Left forelimb (tissue), 1 donor: Measurements from ENCODE around the gene AHRR.

Experiments
- DNase-seq: peaks from one replicate; pipeline ENCODE4 v3.0.0-alpha.2; 2018; ENCODE audit warnings: low spot score

AHRR gene

GRCh38 chr5:347712-348284, 26.3 kb downstream of the AHRR start:
- no peak for DNase-seq

DNA sequence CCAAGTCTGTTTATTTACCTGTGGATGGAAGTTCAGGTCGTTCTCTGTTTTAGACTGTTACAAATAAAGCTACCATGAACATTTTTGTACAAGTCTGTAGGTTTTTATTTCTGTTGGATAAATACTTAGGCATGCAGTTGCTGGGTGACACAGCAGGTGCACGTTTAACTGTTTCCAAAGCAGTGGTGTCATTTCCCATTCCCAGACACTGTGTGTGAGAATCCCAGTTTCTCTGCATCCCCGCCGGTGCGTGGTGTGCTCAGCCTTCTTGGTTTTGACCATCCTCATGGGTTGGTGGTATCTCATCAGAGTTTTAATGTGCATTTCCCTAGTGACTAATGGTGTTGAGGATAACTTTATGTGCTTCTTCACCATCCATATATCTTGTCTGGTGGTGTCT, 27.2 kb downstream of the AHRR start:
- DNase-seq, result no peak

- DNase-seq, result no peak
Observed at GRCh38 chr5:350355-350754, 28.8 kb downstream of the AHRR start.

DNA sequence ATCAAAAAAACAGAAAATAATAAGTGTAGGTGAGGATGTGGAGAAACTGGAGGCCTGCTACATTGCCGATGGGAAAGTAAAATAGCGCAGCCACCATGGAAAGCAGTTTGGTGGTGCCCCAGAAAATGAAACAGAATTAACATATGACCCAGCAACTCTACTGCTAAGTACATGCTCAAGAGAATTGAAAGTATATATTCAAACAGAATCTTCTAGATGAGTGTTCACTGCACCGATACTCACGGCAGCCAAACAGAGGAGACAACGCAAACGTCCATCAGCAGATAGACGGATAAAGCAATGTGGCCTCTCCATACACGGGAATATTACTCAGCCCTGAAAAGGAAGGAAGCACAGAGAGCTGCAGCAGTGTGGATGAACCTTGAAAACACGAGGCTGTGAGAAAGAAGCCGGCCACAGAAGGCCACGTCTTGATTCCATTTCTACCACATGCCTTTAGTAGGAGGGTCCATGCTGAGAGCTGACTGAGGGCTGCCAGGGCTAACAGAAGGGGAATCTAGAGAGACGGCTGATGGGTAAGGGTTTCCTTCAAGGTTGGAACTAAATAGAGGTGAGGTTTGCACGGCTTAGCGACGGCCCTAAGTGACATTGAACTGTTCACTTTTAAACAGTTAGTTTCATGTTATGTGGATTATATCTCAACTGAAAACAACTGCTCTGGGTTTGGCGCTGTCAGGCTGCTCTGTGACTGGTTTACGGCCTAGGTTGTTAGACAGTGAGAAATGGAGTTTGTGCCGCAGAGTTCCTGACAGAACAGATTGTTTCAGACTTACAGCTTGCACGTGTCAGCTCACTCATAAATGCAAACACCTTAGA, 29.8 kb downstream of the AHRR start:
- no peak for DNase-seq

DNA sequence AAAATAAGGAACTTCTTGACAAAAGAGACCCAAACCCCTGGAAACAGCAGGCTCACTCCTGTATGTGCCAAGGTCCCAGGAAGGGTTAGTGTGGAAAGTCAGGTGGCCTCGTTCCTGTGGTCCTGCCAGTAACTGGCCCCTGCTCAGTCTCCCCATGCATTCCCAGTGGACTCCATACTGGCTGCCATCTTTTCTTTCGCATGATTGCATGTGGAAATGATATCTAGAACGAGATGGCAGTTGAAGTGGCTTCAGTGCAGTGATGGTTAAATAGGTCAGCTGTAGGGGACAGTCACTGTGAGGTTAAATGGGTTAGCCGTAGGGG, 30.4 kb downstream of the AHRR start:
- DNase-seq, result no peak

- no peak for DNase-seq
Observed at GRCh38 chr5:352639-353611, 31.4 kb downstream of the AHRR start.

GRCh38 chr5:353612-354580, 32.4 kb downstream of the AHRR start:
- peak; percentile 59 for DNase-seq

- DNase-seq, result peak; percentile 31
Observed at GRCh38 chr5:354581-355378, 33.3 kb downstream of the AHRR start.

DNA sequence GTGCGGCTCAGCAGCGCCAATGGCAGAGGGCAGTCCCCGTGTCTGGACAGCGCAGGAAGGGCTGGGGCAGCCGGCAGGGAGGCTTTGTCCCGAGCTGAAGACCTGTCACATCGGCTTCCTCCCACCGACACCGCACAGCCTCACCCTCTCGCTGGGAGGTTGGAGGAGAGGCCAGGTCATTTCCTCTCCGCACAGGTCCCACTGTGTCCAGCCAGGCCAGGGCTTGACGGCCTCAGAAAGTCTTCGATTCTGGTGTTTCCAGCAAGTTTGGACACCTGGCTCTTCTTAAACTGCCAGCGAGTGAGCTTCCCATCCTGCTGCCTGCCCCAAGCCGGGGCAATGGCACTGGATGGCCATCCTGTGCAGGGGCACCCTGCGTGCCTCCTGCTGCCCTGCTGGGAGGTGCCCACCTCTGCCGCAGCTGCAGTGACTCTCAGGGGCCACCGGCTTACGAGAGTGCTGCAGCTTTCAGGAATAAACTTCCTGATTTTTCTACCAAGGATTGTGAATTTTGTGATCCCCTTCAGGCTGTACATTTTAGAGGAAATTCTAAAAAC, 33.9 kb downstream of the AHRR start:
- peak; percentile 59 for DNase-seq

- peak; percentile 20 for DNase-seq
Observed at GRCh38 chr5:355958-356357, 34.4 kb downstream of the AHRR start.

DNA sequence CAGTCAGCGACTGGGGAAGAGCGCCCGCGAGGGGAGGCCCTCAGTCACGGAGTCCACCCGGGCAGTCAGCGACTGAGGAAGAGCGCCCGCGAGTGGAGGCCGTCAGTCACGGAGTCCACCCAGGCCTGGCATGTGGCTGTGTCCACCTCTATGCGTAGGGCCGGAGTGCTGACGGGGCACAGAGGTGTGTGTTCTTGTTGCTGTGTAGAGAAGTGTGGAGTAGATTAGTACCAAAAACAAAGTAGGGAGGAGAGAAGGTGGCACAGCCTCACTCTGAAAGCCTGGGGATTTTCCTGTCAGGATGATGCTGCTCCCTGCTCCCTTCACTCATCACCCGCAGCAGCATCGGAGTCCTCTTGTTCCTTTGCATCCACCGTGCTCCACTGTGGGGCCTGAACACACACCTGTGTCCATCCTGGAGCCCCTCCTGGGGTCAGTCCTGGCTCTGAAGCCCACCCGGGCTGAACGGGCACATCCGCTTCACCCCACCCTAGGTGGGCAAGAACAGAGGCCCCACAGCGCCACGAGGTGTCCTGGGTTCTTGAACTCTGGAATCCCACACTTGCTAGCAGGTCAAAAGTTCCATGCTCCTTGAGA, 37.9 kb downstream of the AHRR start:
- peak; percentile 51 for DNase-seq

DNA sequence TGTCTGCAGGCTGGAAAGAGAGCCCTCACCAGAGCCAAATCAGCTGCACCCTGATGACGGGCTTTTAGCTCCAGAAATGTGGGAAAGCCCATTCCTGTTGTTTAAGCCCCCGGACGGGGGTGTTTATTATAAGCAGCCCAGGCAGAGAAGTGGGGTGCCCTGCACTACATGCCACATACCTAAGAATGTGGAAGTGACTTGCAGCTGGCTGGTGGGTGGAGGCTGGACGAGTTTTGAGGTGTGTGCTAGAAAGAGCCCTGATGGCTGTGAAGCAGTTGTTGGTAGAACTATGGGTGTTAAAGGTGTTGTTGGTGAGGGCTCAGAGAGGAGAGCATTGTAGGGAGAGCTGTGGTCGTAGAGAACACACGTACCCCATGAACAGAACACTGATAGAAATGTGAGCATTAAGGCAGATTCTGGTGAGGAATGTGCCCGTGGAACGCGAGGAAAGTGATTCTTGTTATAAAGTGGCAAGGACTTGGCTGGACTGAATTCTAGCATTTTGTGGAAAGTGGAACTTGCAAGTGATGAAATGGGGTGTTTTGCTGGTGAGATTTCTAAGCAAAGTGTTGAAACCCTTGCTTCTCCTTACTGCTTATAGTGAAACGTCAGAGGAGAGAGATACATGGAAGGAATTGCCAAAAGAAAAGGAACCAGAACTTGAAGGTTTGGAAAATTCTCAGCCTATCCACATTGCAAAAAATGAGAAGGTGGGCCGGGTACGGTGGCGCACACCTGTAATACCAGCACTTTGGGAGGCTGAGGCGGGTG, 38.9 kb downstream of the AHRR start:
- no peak for DNase-seq

DNA sequence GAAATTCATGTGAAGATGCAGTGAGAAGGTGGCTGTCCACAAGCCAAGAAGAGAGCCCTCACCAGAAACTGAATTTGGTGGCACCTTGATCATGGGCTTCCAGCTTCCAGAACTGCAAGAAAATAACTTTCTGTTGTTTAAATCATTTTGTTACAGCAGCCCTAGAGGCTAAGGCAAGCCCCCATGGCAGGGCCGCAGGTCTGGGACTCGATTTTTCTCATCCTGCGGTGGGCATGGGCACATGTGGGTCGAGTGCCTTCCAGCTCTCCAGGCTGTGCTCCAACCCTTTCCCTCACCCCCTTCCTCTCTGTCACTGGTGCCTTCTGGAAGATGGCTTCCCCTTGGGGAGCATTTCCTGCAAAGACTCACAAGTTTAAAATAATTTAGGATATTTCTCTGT, 40.7 kb downstream of the AHRR start:
- no peak for DNase-seq

GRCh38 chr5:362978-363765, 41.7 kb downstream of the AHRR start:
- DNase-seq, result no peak

- no peak for DNase-seq
Observed at GRCh38 chr5:364497-364896, 43.0 kb downstream of the AHRR start.

- peak; percentile 22 for DNase-seq
Observed at GRCh38 chr5:366541-367357, 45.2 kb downstream of the AHRR start.

GRCh38 chr5:367358-368130, 46.0 kb downstream of the AHRR start:
- peak; percentile 34 for DNase-seq
